ENCODE results near the gene KLHL41. TPM values are rescaled to one million over a fixed set of nuclear protein-coding genes. Genes with fewer than 3 reads are reported as not detected.
"Not testable (repeated sequence)": the region's sequence is repeated elsewhere in the genome, so short reads cannot be mapped to it uniquely, and the experiment has no call there.

Gene KLHL41
- polyA plus RNA-seq, 12 donors, result 942 to 4,505 (median 3,918) TPM

GRCh38 chr2:169495310-169495928 is 14.1 kb upstream of the KLHL41 start:
- no peak for DNase-seq

DNA sequence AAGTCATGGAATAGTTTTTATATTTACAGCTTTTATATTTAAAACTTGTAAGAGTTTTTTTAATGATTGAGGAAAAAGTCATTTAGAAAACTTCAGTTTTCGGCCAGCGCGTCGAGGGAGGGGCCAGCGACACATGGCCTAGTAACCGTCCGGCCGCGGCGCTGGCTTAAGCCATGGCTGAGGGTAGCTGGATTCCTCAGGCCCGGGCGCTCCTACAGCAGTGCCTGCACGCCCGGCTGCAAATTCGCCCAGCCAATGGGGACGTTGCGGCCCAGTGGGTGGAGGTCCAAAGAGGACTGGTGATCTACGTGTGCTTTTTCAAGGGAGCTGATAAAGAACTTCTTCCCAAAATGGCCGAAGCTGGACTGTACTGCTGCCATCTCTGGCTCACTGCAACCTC is 4.9 kb upstream of the KLHL41 start:
- DNase-seq, result no peak

GRCh38 chr2:169507698-169508097 is 1.8 kb upstream of the KLHL41 start:
- DNase-seq, result no peak

DNA sequence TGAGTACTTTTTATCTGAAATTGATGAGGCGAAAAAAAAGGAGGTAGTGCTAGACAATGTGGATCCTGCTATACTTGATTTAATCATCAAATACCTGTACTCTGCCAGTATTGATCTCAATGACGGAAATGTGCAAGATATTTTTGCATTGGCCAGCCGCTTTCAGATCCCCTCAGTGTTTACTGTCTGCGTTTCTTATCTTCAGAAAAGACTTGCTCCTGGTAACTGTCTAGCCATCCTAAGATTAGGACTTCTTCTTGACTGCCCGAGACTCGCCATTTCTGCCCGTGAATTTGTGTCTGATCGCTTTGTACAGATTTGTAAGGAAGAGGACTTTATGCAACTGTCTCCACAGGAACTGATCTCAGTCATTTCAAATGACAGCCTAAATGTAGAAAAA is 453 bp downstream of the KLHL41 start:
- no peak for DNase-seq

DNA sequence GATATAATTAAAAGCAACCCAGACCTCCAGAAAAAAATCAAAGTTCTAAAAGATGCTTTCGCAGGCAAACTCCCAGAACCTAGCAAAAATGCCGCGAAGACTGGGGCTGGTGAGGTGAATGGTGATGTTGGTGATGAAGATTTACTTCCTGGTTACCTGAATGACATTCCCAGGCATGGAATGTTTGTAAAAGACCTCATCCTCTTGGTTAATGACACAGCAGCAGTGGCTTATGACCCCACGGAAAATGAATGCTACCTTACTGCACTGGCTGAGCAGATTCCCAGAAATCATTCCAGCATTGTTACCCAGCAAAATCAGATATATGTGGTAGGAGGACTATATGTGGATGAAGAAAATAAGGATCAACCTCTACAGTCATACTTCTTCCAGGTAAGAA is 994 bp downstream of the KLHL41 start:
- no peak for DNase-seq

- DNase-seq, result no peak
Observed at GRCh38 chr2:169511818-169512217, 2.3 kb downstream of the KLHL41 start.

GRCh38 chr2:169512525-169512924 is 3.0 kb downstream of the KLHL41 start:
- DNase-seq, result no peak

- DNase-seq, result no peak
Observed at GRCh38 chr2:169513094-169513493, 3.6 kb downstream of the KLHL41 start.

DNA sequence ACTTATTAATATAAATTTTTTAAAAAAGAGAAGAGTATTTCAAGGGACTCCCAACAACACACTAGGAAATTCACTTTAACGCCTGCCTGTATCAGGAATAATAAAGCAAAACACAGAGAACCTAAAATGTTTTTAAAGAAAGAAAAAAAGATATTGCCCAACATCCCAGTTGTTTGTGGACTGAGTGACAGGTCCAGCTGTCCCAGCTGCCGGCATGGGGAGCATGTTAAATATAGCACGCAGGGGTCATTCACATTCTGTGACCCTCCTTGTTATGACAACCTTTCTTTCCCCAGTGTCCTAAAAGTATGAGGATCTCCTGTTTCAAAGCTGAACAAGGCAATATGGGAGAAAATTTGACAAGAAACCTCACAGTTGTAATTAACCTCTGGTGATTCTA is 4.4 kb downstream of the KLHL41 start:
- DNase-seq, result peak; percentile 25

- DNase-seq, result not testable (repeated sequence)
Observed at GRCh38 chr2:169514758-169515157, 5.3 kb downstream of the KLHL41 start.

DNA sequence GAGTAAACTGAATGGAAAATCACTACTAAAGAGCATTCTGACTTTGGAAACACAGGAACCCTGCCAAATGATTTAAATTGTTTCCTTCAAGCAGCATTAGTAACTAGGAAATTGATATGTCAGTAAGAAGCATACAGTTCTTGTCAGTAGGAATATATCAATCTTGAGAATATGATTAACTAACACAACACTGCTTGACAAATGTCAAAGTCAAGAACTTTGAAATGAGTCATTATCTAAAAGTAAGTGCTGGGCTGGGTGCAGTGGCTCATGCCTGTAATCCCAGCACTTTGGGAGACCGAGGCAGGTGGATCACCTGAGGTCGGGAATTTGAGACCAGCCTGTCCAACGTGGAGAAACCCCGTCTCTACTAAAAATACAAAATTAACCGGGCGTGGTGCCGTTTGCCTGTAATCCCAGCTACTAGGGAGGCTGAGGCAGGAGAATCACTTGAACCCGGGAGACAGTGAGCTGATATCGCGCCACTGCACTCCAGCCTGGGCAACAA is 7.0 kb downstream of the KLHL41 start:
- DNase-seq, result not testable (repeated sequence)

DNA sequence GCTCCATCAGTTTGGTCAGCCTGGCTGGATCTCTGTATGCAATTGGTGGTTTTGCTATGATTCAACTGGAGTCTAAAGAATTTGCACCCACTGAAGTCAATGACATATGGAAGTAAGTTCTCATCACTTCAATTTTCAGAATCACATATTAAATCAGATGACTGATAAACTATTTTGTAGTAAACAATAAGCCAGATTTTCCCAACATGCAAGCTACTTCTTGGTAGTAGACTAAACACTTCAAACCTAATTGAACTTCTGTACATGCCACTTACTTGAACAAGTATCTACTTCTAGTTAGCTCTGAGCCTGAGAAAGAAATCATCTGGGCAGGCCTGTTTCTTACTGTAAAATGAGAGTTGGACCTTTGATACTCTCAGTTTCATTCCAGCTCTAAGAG is 11.4 kb downstream of the KLHL41 start:
- no peak for DNase-seq

DNA sequence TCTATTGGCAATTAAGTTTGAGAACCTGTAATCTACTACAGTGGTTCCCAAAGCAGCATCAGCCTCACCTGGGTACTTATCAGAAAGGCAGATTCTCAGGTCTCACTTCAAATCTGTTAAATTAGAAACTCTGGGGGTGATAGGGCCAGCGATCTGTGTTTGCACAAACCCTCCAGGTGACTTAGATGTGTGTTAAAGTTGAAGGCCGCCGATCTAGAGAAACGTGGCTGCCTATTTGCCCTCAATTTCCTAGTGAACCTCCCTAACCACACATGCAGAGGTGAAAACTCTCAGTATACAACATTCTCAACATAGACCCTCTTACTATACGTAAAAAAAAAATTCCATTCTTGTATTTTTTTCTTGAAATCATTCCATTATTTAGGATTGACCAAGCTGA is 14.2 kb downstream of the KLHL41 start:
- no peak for DNase-seq

- no peak for DNase-seq
Observed at GRCh38 chr2:169525434-169525833, 15.9 kb downstream of the KLHL41 start.

GRCh38 chr2:169526451-169526850 is 16.9 kb downstream of the KLHL41 start:
- DNase-seq, result no peak

DNA sequence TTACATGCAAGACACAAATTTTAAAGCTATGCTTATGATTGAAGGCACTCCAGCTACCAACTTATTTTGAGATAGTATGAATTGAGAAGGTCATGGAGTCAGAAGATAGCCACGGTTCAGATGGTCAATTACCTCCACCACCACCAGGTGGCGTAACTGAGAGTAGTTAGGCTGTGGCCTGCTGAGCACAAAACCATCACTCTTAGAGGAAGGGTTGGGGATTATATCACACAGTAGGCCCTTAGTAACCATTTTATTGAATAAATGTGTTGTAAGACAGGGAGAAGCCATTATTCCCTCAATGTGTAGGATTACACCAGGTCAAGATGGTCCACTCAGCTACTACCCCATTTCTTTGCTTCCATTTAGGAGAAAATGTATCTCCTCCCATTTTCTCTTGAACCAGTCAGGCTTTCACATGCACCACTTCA is 18.8 kb downstream of the KLHL41 start:
- peak; percentile 50 for DNase-seq

DNA sequence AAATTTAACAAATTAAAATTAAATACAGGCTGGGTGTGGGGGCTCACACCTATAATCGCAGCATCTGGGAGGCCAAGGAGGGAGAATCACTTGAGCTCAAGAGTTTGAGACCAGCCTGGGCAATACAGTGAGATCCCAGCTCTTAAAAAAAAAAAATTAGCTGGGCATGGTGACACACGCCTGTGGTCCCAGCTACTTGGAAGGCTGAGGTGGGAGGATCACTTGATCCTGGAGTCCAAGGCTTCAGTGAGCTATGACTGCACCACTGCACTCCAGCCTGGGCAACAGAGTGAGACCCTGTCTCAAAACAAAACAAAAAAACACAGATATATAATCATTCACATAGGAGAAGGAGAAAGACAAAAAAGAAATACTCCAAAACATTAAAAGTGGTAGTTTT is 30.0 kb downstream of the KLHL41 start:
- DNase-seq, result not testable (repeated sequence)

DNA sequence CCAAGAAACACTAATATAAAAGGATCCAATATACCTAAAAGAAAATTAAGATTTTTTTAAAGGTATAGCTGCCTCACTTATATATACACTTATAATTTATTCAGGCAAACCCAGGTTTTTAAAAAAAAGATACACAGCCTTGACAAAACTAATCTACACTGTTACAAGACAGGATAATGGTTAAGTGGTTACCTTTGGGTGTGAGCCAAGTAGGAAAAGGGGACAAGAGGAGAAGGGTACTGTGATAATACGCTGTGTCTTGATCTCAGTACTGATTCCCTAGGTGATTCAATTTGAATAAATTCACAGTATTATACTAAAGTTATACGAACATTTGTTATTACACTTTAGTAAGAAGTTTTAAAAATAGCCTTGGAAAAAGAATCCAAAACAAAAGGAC is 30.6 kb downstream of the KLHL41 start:
- no peak for DNase-seq

DNA sequence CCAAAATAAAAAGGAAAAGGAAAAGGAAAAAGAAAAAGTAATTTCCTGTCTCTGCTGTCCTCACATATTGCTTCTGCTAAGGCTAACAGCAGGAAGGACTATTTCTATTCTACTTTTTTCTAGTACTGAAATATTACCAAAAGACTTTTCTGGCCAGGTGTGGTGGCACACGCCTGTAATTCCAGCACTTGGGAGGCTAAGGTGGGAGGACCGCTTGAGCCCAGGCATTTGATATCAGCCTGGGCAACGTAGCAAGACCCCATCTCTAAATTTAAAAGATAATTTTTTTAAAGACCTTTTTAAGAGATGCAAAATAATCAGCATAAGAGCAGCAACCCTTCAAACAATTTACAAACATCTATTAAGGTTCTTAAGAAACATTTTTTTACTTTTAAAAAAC is 32.9 kb downstream of the KLHL41 start:
- DNase-seq, result no peak

DNA sequence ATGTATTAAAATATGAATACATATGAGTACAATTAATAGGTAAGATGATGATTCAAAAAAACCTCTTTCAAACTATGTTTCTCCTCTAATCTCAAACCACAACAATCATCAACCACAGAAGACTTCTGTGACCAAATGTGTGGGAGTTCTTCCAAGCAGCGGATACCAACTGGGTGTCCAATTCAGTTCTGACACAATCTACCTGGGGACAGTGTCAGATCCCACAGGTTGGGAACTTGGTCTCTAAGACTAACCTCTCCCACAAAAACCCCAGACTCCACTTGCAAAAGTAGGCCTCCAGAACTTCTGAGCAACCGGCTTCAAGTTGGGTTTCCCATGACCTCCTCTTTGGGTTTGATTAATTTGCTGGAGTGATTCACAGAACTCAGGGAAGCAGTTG is 37.3 kb downstream of the KLHL41 start:
- no peak for DNase-seq

- DNase-seq, result no peak
Observed at GRCh38 chr2:169561364-169561763, 51.9 kb downstream of the KLHL41 start.

DNA sequence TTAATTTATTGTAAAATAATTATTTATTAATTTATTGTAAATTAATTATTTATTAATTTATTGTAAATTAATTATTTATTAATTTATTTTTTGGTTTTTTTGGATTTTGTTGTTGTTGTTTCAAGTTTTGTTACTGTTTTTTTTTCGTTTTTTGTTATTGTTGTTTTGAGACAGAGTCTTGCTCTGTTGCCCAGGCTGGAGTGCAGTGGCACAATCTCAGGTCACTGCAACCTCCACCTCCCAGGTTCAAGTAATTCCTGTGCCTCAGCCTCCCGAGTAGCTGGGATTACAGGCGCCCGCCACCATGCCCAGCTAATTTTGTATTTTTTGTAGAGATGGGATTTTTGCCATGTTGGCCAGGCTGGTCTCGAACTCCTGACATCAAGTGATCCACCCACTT is 52.6 kb downstream of the KLHL41 start:
- not testable (repeated sequence) for DNase-seq

DNA sequence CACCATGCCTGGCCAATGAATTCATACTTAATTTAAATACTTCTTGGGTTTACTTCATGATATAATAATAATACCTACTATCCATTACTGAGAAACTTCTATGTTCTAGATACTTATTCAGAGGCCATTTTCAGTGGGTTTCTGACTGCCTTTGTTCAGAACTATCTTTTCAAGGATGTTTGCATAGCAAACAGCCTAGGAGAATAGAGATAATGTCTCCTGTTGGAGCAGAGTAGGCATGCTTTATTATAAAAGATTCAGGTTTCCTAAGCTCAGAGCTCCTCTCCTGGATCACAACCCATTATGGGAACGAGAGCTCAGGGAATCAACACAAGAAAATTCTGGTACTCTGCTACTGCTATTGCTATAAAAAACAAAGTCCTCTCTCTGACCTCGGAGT is 53.0 kb downstream of the KLHL41 start:
- DNase-seq, result no peak

DNA sequence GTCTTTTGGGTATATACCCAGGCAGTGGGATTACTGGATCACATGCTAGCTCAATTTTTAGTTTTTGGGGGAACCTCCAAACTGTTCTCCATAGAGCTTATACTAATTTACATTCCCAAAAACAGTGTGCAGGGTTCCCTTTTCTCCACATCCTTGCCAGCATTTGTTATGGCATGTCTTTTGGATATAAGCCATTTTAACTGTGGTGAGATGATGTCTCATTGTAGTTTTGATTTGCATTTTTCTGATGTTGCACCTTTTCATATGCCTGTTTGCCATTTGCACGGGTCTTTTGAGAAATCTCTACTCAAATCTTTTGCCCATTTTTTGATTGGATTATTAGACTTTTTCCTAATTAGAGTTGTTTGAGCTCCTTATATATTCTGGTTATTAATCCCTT is 56.2 kb downstream of the KLHL41 start:
- DNase-seq, result no peak

All from muscle of arm (tissue), 12 donors.